GM18505 (cell line): ENCODE measurements around the gene IL4R.

Experiments used
- ATAC-seq: cut with Tn5 transposase; IDR thresholded peaks from one replicate; pipeline ENCODE4 v1.9.1; 2021; ENCODE audit not compliant: unreplicated experiment
- POLR2A ChIP-seq: IDR thresholded peaks from 4 replicates; pipeline ENCODE4 v1.6.1; 2011; ENCODE audit warnings: borderline replicate concordance; ENCODE audit not compliant: insufficient read depth, insufficient read length; ENCODE audit errors: extremely low read depth

The IL4R gene

DNA sequence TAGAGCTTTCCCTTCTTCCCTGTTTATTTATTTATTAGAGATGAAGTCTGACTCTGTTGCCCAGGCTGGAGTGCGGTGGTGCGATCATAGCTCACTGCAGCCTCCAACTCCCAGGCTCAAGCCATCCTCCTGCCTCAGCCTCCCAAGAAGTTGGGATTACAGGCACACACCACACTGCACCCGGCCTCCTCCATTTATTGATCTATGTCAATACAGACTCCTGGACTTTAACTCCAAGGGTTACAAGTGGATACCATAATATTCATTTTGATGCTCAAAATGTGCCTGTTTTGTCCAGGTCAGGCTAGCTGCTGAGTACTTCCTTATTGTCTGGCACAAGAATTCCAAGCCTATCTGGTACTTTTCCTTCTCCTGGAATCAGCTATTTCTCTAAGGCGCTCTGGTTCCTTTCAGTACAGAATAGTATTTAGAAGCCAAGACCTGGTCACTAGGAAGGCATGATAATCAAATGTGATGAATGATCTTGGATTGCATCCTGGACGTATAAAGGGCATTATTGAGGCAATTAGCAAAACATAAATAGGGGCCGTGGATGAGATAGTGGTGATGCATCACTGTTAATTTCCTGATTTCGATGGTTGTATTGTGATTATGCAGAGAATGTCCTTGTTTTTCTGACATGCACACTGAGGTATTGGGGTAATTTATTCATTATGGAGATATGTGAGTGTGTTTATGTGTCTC is 21.7 kb downstream of the IL4R start:
- TF ChIP-seq POLR2A, result no peak
- ATAC-seq, result no peak

DNA sequence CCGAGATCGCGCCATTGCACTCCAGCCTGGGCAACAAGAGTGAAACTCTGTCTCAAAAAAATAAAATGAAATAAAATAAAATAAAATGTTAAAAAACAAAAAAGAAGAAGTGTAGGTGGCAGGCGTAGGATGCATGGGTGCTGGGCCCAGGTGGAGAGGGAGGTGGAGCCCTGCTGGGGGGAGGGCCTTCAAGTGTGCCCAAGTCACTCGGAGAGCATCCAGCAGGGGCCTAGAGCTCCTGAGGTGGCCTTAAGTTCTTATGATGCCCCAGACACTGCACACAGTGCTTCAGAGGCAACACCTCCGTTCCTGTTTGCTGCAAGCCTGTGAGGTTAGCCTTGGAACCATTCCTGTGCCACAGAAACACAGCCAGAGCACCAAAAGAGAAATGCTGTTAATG is 23.2 kb downstream of the IL4R start:
- no peak for ATAC-seq
- TF ChIP-seq POLR2A, result no peak

DNA sequence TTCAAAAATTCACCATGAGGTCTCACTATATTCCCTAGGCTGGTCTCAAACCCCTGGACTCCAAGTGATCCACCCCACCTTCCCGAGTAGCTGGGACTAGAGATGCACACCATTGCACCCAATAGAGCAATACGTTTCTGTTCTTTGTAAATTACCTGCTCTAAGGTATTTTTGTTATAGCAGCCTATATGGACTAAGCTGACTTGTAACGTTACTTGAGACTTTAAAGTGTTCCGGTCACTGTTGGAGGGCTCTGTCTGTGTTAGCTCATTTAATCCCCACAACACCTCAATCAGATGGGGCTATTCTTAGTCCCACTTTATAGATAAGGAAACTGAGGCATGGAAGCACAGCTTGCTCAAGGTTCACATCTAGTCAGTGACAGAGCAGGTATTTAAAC is 25.4 kb downstream of the IL4R start:
- no peak for TF ChIP-seq POLR2A
- ATAC-seq, result no peak

DNA sequence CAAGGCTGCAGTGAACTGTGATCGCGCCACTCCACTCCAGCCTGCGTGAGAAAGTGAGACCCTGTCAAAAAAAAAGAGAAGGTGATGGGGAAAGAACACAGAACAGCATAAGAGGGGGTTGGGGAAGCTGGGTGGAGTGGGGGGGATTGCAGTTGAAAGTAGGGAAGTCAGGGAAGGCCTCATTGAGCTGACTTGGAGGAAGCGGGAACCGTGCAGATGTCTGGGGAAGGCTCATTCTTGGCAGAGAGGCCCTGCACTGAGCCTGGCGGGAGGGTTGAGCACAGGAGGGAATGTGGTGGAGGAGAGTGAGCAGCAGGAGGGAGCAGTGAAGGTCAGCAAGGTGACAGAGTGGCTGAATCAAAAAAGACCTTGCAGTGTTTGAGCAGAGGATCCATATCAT is 26.9 kb downstream of the IL4R start:
- no peak for ATAC-seq
- no peak for TF ChIP-seq POLR2A

DNA sequence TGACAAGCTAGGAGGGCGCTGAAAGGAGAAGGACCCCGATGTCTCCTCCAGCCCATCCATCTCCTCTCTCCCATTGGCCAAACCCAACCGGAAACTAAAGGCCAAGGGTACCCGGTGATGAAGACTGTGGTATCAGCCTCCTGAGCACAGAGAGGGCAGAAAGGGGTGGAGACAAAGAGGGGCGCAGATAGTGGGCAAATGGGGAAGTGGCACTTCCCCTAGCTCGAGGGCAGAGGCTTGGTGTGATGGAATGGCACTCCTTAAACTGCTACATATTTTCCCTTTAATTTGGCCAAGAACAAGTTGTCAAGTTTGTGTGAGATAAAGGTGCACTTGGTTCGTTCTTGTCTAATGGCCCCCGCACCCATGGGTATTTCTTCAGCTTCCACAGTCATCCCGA is 27.8 kb downstream of the IL4R start:
- TF ChIP-seq POLR2A, result no peak
- no peak for ATAC-seq

- TF ChIP-seq POLR2A, result no peak
- no peak for ATAC-seq
These were observed 28.2 kb downstream of the IL4R start for GRCh38 chr16:27341971-27342370.

DNA sequence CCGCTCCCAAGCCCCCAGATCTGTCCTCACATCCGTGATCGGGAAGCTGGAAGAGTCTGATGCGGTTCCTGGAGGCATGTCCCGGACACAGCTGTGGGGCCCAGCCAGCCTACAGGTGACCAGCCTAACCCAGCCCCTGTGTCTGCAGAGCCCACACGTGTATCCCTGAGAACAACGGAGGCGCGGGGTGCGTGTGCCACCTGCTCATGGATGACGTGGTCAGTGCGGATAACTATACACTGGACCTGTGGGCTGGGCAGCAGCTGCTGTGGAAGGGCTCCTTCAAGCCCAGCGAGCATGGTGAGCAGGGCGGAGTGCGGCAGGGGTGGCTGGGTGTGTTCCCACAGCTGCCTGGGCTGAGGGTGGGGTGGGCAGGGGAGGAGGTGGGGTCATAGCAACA is 30.9 kb downstream of the IL4R start:
- no peak for ATAC-seq
- no peak for TF ChIP-seq POLR2A

- ATAC-seq, result no peak
- no peak for TF ChIP-seq POLR2A
These were observed 31.4 kb downstream of the IL4R start for GRCh38 chr16:27345201-27345600.

DNA sequence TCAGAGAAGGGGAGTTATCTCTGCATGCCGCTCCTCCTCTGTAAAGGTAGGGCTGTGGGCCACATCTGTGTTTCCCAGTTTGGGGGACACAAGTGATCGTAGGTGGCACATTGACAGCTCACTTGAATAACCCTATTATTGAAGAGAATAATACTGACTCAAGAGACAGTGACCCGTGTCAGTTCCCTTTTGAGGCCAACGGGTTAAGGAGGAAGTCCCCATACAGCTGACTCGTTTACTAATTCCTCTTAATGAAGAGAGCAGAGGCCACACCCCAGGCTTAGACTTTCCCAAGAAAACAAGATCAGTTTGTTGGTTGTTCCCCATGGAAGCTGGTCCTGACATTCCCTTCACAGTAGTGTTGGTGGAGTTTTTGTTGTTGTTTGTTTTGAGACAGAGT is 33.0 kb downstream of the IL4R start:
- no peak for ATAC-seq
- TF ChIP-seq POLR2A, result no peak

DNA sequence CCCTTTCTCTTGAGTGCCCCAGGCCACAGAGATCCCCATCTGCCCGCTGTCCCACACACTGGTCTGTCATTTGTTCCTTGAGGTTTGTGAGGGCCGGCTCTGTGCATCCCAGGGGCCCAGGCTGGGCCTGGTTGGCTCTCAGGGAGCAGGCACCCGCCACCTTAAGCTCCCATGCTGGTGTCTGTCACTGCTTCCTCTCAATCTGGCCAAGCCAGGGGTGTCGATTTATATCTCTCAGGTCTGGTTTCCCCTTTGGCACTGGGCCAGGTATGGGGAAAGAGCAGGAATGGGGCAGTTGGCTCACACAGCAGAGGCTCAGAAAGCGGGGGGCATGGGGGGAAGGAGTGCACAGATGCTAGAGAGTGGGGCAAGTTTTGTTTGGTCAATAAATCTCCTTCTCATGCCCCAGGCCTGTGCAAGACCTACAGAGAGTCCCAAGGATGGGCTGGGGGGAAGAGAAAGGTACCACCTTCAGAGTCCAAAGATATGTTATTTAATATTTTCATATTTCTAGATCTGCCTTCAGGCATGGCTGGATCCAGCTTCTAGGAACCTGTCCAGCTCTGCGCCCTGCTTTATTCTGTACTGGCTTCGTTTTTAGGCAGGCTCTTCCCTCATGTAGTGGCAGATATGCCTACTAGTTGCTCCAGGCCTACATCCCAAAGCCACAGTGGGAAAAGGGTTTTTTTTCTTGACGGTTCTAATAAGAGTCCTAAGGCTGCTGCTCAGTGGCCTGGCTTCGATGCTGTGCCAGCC is 34.3 kb downstream of the IL4R start:
- TF ChIP-seq POLR2A, result no peak
- no peak for ATAC-seq

GRCh38 chr16:27349276-27349675 is 35.5 kb downstream of the IL4R start:
- no peak for ATAC-seq
- TF ChIP-seq POLR2A, result no peak

DNA sequence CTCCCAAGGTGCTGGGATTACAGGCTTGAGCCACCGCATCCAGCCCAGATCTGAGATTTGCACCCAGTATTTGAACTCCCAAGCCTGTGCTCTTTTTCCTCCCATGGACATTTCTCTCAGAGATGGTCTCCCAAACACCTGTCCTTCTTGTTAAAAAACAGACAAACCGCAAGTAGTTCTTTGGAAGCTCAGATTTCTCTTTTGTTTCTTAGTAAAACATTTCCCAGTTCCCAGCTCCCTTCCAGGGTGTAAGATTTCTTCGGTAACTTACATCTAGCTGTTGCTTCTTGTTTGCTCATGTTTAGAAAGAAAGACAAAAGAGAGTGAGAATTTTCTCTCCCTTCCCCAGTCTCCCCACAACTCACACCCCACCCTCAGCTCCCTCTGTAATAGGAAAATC is 36.2 kb downstream of the IL4R start:
- ATAC-seq, result no peak
- TF ChIP-seq POLR2A, result no peak

DNA sequence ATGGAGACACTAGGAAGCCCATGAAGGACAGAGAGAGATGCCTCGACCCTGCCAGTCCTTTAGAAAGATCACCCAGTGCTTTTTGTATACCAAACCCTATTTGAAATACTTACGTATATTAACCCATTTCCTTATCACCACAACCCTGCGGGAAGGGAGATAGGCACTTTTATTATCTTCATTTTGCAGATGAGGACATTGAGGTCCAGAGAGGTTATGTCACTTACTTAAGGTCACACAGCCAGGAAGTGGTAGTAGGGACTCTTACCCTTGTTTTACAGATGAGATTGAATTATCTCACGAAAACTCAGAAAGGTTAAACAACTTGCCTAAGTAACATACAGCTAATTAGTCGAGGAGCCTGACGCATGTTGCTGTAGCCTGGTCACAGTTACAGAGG is 38.2 kb downstream of the IL4R start:
- TF ChIP-seq POLR2A, result no peak
- no peak for ATAC-seq

DNA sequence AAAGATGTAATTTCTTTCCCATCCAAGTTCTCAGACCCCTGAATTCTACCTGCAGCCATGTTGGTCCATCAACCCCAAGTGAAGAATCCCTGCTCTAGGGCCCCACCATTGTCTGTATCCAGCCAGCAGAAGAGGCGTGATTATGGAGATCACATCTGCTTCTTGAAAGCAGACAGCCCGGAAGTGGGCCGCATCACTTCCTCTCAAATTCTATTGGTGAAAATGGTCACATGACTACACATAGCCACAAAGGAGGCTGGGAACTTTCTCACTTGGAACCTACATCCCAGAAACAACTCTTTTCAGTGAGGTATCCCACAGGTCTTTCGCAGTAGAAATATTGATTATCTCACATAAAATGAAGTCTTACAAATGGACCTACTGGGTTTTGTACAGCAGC is 40.1 kb downstream of the IL4R start:
- ATAC-seq, result no peak
- no peak for TF ChIP-seq POLR2A
